ENCODE measurements around the gene MDM4.

DNA sequence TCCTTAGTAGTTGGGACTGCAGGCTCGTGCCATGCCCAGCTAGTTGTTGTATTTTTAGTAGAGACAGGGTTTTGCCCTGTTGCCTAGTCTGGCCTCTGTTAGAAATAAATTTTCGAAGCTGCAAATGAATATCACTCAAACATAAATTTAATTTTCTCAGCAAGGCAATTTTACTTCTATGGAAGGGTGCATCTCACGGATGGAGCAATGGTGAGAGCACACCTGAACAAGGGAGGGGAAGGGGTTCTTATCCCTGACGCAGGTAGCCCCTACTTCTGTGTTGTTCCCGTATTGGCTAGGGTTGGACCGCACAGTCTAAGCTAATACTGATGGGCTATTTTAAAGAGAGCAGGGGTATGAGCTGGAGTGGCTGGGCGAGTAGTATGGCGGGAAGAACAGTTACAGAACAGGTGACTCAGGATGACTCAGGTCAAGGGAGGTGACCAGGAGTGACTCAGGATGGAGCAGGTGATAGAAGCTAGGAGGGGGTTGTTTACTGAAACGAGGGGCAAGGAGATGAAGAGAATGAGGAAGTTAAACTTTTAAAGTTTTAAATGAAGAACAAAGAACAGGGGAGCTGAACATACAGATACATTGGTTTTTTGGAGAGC is 7.5 kb downstream of the MDM4 start:
- no peak for TF ChIP-seq POLR2A (IDR thresholded peaks at IDR 0.05; ENCODE audit: low read length)
- no peak for TF ChIP-seq GATA1 (IDR thresholded peaks at IDR 0.05; ENCODE audit: low read depth, low read length)
